Measurements from ENCODE around the gene AGPAT3. TPM values are rescaled to one million over a fixed set of nuclear protein-coding genes. Genes with fewer than 3 reads are reported as not detected.

The AGPAT3 gene
- total RNA-seq, 2 donors from 2014 or later: 31.3 to 53.5 TPM

DNA sequence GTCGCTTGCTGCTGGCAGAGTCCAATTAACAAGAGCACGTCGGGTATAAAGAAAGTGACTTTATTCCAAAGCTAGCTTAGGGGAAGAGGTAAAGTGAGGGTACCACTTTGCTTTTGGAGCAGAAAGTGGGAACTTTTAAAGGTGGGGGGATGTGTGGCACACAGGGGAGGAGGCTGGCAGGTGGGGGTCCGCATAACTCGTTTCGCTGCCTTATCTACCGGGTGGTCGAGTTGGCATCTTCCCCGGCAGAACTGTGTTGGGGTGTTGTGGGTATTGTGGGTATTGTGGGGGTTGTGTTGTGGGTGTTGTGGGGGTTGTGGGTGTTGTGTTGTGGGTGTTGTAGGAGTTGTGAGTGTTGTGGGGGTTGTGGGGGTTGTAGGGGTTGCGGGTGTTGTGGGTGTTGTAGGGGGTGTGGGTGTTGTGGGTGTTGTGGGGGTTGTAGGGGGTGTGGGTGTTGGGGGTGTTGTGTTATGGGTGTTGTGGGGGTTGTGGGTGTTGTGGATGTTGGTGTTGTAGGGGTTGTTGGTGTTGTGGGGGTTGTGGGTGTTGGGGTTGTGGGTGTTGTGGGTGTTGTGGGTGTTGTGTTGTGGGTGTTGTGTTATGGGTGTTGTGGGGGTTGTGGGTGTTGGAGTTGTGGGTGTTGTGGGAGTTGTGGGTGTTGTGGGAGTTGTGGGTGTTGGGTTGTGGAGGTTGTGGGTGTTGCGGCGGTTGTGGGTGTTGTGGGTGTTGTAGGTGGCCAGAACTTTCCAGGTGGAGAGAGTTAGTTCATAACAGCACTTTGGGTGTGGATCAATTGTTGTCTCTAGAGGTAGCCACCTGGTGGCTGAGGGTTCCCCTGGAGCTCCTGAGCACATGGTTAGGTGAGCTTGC is 52.7 kb downstream of the AGPAT3 start:
- Histone ChIP-seq H3K4me1 (replicated peaks) (peaks cover 4% of the 10 kb centered on the region), H3K9me3 (no peaks in the 10 kb centered on the region), H3K27ac (no peak overlapping the region), H3K27me3 (replicated peaks; ENCODE audit: insufficient read depth) (no peaks in the 10 kb centered on the region), H3K36me3 (no peaks in the 10 kb centered on the region), H3K4me3 (no peak overlapping the region)
- WGBS: 78% methylated on average over 12 of the region's 12 CpGs
- intact Hi-C loops (cut with DNase I): no loop called here
- TF ChIP-seq, protein P1, sequence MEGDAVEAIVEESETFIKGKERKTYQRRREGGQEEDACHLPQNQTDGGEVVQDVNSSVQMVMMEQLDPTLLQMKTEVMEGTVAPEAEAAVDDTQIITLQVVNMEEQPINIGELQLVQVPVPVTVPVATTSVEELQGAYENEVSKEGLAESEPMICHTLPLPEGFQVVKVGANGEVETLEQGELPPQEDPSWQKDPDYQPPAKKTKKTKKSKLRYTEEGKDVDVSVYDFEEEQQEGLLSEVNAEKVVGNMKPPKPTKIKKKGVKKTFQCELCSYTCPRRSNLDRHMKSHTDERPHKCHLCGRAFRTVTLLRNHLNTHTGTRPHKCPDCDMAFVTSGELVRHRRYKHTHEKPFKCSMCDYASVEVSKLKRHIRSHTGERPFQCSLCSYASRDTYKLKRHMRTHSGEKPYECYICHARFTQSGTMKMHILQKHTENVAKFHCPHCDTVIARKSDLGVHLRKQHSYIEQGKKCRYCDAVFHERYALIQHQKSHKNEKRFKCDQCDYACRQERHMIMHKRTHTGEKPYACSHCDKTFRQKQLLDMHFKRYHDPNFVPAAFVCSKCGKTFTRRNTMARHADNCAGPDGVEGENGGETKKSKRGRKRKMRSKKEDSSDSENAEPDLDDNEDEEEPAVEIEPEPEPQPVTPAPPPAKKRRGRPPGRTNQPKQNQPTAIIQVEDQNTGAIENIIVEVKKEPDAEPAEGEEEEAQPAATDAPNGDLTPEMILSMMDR (IDR thresholded peaks at IDR 0.05): no peak
- TF ChIP-seq POLR2AphosphoS5 (IDR thresholded peaks at IDR 0.05): no peak
- DNase-seq (ENCODE audit: low spot score): no peak

DNA sequence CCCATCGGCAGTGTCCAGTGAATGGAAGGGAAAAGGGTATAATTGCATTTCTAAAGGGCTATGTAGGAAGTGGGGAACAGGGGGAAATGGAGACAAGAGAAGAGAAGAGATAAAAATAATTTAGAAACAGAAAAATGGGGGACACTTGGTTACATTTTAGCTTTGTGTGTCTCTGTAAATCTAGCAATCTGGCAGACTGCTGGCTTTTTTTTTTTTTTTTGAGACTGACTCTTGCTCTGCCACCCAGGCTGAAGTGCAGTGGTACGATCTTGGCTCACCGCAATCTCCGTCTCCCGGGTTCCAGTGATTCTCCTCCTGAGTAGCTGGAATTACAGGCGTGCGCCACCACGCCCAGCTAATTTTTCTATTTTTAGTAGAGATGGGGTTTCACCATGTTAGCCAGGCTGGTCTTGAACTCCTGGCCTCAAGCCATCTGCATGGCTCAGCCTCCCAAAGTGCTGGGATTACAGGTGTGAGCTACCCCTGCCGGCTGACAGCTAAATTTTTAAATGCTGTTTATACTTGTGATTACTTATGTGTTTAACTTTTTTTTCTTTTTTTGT is 53.4 kb downstream of the AGPAT3 start:
- H3K9me3 ChIP-seq: no peaks in the 10 kb centered on the region
- intact Hi-C loops (cut with DNase I): no loop called here
- TF ChIP-seq, protein P1 (IDR thresholded peaks at IDR 0.05): no peak
- no peak for TF ChIP-seq POLR2A (IDR thresholded peaks at IDR 0.05)
- TF ChIP-seq POLR2AphosphoS5 (IDR thresholded peaks at IDR 0.05): no peak
- H3K36me3 ChIP-seq: no peaks in the 10 kb centered on the region
- H3K27me3 ChIP-seq (replicated peaks; ENCODE audit: insufficient read depth): no peaks in the 10 kb centered on the region
- H3K4me3 ChIP-seq: no peak overlapping the region
- DNase-seq (ENCODE audit: low spot score): no peak
- WGBS: 83% methylated on average over 9 of the region's 9 CpGs
- H3K4me1 ChIP-seq (replicated peaks): peaks cover 5% of the 10 kb centered on the region
- no peak overlapping the region for H3K27ac ChIP-seq

DNA sequence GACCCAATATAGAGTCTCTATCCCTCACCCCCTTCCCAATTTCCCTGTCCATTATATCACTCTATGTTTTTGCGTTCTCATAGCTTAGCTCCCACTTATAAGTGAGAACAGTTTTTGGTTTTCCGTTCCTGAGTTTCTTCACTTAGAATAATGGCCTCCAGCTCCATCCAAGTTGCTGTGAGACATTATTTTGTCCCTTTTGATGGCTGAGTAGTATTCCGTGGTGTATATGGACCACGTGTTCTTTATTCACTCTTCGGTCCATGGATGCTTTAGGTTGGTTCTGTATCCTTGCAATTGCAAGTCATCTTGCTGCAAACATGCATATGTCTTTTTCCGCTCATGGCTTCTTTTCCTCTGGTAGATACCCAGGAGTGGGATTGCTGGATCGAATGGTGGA is 54.3 kb downstream of the AGPAT3 start:
- no peak overlapping the region for H3K4me3 ChIP-seq
- TF ChIP-seq, protein P1 (IDR thresholded peaks at IDR 0.05): no peak
- no peak for TF ChIP-seq POLR2AphosphoS5 (IDR thresholded peaks at IDR 0.05)
- TF ChIP-seq POLR2A (IDR thresholded peaks at IDR 0.05): no peak
- WGBS: 97% methylated on average over 7 of the region's 7 CpGs
- no peaks in the 10 kb centered on the region for H3K36me3 ChIP-seq
- no peak overlapping the region for H3K27ac ChIP-seq
- H3K27me3 ChIP-seq (replicated peaks; ENCODE audit: insufficient read depth): no peaks in the 10 kb centered on the region
- H3K9me3 ChIP-seq: no peaks in the 10 kb centered on the region
- intact Hi-C loops (cut with DNase I): no loop called here
- H3K4me1 ChIP-seq (replicated peaks): peaks cover 7% of the 10 kb centered on the region
- no peak for DNase-seq (ENCODE audit: low spot score)

DNA sequence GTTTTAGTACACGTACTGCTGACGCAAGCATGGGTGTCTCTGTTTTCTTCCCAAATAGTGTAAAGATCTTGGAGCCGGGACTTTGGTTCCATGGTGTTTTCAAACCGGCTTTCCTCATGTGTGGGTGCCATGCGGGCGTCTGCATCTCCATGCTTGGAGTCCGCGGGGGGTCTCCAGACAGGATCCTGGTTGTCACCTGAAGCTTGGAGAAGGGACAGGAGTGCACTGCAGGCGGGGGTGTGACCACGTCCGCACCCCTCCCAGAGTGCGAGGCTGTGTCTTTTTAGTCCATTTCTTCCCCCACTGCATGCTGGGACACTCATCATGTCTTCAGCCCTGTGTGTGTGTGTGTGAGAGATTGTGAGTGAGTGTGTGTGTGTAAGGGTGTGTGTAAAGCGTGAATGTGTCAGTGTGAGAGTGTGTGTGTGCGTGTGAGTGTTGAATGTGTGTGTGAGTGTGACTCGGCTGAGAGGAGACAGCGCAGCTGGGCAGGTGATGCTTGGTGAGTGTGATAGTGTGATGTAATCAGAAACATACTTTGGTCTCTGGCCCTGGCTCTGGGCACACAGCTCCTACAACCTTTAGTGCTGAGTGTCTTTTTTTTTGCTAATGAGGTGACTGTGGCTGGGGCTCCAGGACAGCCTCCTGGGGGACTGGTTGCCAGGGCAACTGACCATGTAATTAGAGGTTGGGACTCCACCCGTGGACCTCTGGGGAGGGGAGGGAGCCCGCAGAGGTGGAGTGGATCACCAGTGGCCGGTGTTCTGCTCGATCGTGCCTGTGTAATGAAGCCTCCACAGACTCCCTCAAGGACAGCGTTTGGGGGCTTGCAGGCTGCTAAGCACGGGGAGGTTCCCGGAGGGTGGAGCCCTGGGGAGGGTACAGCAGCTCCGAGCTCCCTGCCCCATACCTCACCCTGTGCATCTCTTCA is 55.1 kb downstream of the AGPAT3 start:
- Histone ChIP-seq H3K4me3 (no peak overlapping the region), H3K36me3 (no peaks in the 10 kb centered on the region), H3K27ac (no peak overlapping the region), H3K27me3 (replicated peaks; ENCODE audit: insufficient read depth) (no peaks in the 10 kb centered on the region), H3K9me3 (no peaks in the 10 kb centered on the region), H3K4me1 (replicated peaks) (peaks cover 7% of the 10 kb centered on the region)
- DNase-seq (ENCODE audit: low spot score): no peak
- 88% methylated on average over 25 of the region's 25 CpGs for WGBS
- no peak for TF ChIP-seq POLR2AphosphoS5 (IDR thresholded peaks at IDR 0.05)
- TF ChIP-seq POLR2A (IDR thresholded peaks at IDR 0.05): no peak
- TF ChIP-seq, protein P1 (IDR thresholded peaks at IDR 0.05): no peak
- intact Hi-C loops (cut with DNase I): no loop called here

All from prostate gland (tissue), 2 donors.